DND-41 (cell line): Measurements from ENCODE around the gene HSD17B2.

ENCODE experiments used
- ATAC-seq: fragments of 200-7000 bp; cut with Tn5 transposase; 3 replicates; pipeline ENCODE4 v1.9.1; 2021; ENCODE audit warnings: low read depth; ENCODE audit not compliant: insufficient read depth
- DNase-seq: peaks from one replicate; pipeline ENCODE4 v3.0.0-alpha.2; 2020
- H2AFZ ChIP-seq: 2 replicates; pipeline ENCODE4 v1.6.0; 2012; ENCODE audit warnings: low read depth, low read length
- H3K27ac ChIP-seq: 2 replicates; pipeline ENCODE4 v1.5.1; 2012; ENCODE audit warnings: low read length, inconsistent platforms
- H3K27me3 ChIP-seq: fragments of 200-600 bp; sonication (generic); 2 replicates; pipeline ENCODE4 v1.6.0; 2012; ENCODE audit warnings: low read length, mild to moderate bottlenecking, inconsistent platforms; ENCODE audit not compliant: insufficient read depth, poor library complexity
- H3K36me3 ChIP-seq: 2 replicates; pipeline ENCODE4 v1.5.1; 2012; ENCODE audit warnings: low read length, inconsistent platforms; ENCODE audit not compliant: insufficient read depth
- H3K4me1 ChIP-seq: 2 replicates; pipeline ENCODE4 v1.5.1; 2012; ENCODE audit warnings: mild to moderate bottlenecking, low read length; ENCODE audit not compliant: insufficient read depth
- H3K4me2 ChIP-seq: 2 replicates; pipeline ENCODE4 v1.6.0; 2012; ENCODE audit warnings: mild to moderate bottlenecking, moderate library complexity, low read length, inconsistent platforms; ENCODE audit not compliant: insufficient read depth
- H3K4me3 ChIP-seq, 2 experiments: fragments of 200-600 bp in 1 of 2; shearing (Covaris generic) in 1 of 2; 2 replicates each; pipeline ENCODE4 v1.5.1; 2012 to 2016; ENCODE audit warnings: inconsistent platforms in 2 of 2, low read length in 2 of 2, mild to moderate bottlenecking in 2 of 2, low read depth in 1 of 2, moderate library complexity in 1 of 2
- H3K79me2 ChIP-seq: 2 replicates; pipeline ENCODE4 v1.6.0; 2012; ENCODE audit warnings: low read length, inconsistent platforms; ENCODE audit not compliant: insufficient read depth
- H3K9ac ChIP-seq: 2 replicates; pipeline ENCODE4 v1.6.0; 2012; ENCODE audit warnings: low read depth, mild to moderate bottlenecking, inconsistent platforms, low read length, moderate library complexity
- H3K9me3 ChIP-seq: 2 replicates; pipeline ENCODE4 v1.5.1; 2012; ENCODE audit warnings: low read length, moderate library complexity, mild to moderate bottlenecking, inconsistent platforms; ENCODE audit not compliant: insufficient read depth, severe bottlenecking
- H4K20me1 ChIP-seq: 2 replicates; pipeline ENCODE4 v1.6.0; 2012; ENCODE audit warnings: low read length; ENCODE audit not compliant: insufficient read depth
- EZH2 ChIP-seq: IDR thresholded peaks from 3 replicates; pipeline ENCODE4 v1.6.1; 2012; ENCODE audit warnings: borderline replicate concordance, low read depth, mild to moderate bottlenecking, moderate library complexity, low read length, inconsistent platforms; ENCODE audit not compliant: severe bottlenecking
- TF ChIP-seq, protein P1 (sequence below): IDR thresholded peaks from 2 replicates; pipeline ENCODE4 v1.5.1; 2012; ENCODE audit warnings: borderline replicate concordance, low read length, moderate library complexity, mild to moderate bottlenecking; ENCODE audit not compliant: poor library complexity, severe bottlenecking; ENCODE audit errors: extremely low read depth

HSD17B2 gene

DNA sequence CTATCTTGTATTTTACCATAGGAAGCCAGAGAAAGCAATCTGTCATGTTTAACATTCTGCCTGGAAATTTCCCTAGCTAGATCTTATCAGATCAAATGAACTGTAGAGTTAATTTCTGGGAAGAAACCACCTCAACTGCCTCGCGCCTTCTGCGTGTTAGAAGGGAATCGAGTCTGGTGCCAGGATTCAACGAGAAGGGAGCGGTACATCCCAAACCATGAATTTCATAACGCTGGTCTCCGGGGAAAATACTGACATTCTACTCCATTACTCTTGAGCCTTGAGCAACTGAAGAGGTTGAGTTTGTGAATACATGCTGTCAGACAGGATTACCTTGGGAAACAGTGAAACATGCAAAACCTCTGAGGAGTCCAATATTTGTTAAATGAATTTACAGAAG, 99.8 kb downstream of the HSD17B2 start:
- no peak for ATAC-seq
- no peak for DNase-seq
- Histone ChIP-seq H3K4me1 (peaks cover 53% of the 10 kb centered on the region), H2AFZ (no peak overlapping the region), H3K27ac (peak overlapping the region; percentile 87), H3K36me3 (peaks cover 18% of the 10 kb centered on the region; the same call in 1 of the 2 replicates), H3K4me2 (peak overlapping the region; percentile 37), H3K27me3 (no peaks in the 10 kb centered on the region), H3K4me3 (no peak overlapping the region), H3K79me2 (peaks cover 15% of the 10 kb centered on the region), H3K9me3 (no peaks in the 10 kb centered on the region), H3K9ac (peak overlapping the region; percentile 36; the same call in 1 of the 2 replicates), H4K20me1 (no peaks in the 10 kb centered on the region)
- TF ChIP-seq, protein P1, sequence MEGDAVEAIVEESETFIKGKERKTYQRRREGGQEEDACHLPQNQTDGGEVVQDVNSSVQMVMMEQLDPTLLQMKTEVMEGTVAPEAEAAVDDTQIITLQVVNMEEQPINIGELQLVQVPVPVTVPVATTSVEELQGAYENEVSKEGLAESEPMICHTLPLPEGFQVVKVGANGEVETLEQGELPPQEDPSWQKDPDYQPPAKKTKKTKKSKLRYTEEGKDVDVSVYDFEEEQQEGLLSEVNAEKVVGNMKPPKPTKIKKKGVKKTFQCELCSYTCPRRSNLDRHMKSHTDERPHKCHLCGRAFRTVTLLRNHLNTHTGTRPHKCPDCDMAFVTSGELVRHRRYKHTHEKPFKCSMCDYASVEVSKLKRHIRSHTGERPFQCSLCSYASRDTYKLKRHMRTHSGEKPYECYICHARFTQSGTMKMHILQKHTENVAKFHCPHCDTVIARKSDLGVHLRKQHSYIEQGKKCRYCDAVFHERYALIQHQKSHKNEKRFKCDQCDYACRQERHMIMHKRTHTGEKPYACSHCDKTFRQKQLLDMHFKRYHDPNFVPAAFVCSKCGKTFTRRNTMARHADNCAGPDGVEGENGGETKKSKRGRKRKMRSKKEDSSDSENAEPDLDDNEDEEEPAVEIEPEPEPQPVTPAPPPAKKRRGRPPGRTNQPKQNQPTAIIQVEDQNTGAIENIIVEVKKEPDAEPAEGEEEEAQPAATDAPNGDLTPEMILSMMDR: no peak
- no peak for TF ChIP-seq EZH2

DNA sequence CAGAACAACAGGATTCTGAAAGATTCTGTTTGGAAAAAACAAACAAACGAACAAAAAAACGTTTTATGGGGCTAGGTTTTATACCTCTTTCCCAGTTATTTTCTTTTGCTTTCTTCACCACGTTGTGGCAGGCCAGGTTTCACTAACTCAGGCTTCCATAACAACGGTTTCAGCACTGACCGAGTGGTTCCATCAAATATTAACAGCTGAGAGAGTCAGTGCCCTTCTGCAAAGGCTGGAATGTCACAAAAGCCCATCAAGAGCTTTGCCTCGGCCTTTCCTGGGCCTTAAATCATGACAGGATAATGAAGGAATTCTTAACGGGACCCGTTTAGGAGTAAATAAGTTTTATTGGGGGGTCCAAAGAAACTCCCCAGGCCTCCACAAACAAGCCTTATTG, 100.8 kb downstream of the HSD17B2 start:
- Histone ChIP-seq H3K79me2 (peaks cover 15% of the 10 kb centered on the region), H3K4me3 (no peak overlapping the region), H3K27me3 (no peaks in the 10 kb centered on the region), H3K9ac (no peak overlapping the region), H3K36me3 (peaks cover 18% of the 10 kb centered on the region; the same call in 1 of the 2 replicates), H3K9me3 (no peaks in the 10 kb centered on the region), H3K4me2 (no peak overlapping the region), H3K27ac (no peak overlapping the region), H3K4me1 (peaks cover 53% of the 10 kb centered on the region), H4K20me1 (no peaks in the 10 kb centered on the region), H2AFZ (no peak overlapping the region)
- TF ChIP-seq EZH2: no peak
- TF ChIP-seq, protein P1: no peak
- ATAC-seq: no peak
- DNase-seq: no peak

DNA sequence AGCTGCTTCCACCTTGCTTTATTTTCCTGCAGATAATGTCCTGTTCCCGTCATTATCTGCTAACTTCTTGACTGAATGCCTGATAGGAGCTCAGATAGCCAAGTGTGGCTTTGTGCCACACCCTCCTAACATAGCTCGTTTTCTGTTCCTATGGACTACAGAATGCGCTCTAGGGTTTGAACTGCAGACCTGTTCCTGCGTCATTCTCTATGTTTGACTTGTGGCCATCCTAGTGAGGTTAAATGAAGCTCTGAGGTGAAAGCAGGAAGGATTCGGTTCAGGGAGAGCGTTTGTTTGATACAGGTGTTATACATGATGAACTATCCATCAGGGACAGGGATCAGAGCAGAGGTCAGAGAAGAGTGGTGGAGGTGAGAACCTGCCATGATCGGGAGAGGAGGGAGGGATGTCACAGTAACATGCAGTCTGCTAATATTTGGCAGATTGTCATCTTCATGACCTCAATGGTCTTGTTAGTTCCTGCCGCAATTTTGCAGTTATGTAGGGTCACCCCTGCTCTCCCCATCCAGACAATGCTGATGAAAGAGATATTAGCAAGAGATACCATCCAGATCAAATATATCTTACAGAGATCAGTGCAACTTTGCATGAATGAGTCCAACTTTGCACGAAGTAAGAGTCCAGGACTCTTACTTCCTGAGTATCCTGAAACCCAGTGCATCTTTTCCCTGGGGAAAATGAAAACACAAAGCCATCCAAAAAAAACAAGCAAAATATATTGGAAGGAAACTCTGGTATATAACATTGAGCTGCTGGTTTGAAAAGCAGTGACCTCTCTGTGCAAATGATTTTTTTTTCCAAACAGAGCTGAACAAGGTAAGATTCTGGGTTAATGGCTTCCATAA, 102.1 kb downstream of the HSD17B2 start:
- Histone ChIP-seq H3K79me2 (peaks cover 15% of the 10 kb centered on the region), H3K4me3 (no peak overlapping the region), H2AFZ (no peak overlapping the region), H3K4me2 (peak overlapping the region; percentile 58; the same call in 1 of the 2 replicates), H3K4me1 (peaks cover 53% of the 10 kb centered on the region), H3K36me3 (peaks cover 18% of the 10 kb centered on the region; the same call in 1 of the 2 replicates), H3K27ac (no peak overlapping the region), H3K9me3 (no peaks in the 10 kb centered on the region), H3K9ac (no peak overlapping the region), H4K20me1 (no peaks in the 10 kb centered on the region), H3K27me3 (no peaks in the 10 kb centered on the region)
- TF ChIP-seq, protein P1: no peak
- no peak for TF ChIP-seq EZH2
- DNase-seq (no peak), ATAC-seq (no peak)
